NCI-H2029 (cell line): Measurements from ENCODE around the gene SLC19A1.

Source experiments
- DNase-seq: peaks from one replicate; lab custom pipeline; 2025; lab: John Stamatoyannopoulos, UW

The SLC19A1 gene

DNA sequence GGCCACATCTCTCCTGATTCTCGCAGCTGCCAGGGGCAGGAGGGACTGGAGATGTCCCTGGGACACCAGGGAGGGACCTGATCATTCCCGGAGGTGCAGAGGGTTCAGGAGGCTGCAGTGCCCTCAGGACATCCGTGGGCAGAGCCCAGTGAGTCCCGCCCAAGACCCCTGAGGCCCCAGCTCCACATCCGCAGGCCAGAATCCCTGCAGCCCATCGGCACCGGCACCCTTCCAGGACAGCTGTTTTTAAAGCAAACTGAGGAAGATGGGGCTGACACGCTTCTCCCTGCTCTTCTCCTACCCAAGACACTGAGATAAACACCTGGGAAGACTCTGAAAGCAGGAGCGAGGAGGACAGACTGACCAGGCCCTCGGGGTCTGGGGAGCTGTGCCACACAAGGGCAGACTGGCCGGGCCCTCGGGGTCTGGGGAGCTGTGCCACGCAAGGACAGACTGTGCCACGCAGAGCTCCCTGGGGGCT is 25.5 kb downstream of the SLC19A1 start:
- DNase-seq: no peak

DNA sequence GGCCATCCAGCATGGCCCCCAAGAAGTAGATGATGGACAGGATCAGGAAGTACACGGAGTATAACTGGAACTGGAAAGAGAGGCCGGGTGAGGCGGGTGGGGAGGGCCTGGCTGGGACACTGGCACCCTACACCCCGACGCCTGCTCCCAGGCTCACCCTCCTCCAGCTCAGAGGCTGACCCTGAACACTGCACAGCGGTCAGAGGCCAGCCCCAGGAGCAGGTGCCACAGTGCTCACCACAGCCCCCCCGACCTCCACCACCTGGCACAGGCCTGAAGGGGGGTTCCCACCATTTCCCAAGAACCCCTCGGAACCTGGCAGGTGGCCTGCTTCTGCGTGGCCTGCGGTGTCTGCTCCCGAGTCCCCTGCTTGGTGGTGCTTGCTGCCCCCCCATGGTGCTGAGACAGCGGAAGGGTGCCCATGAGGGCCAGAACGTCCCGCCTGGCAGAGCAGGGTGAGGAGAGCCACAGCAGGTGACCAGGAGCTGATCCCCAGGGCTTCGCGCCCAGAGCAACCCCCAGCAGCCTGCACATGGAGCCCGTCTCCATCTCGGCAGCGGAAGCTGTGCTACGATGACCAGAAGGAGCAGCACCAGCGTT is 26.1 kb downstream of the SLC19A1 start:
- DNase-seq: no peak

- no peak for DNase-seq
These were observed 26.8 kb downstream of the SLC19A1 start for GRCh38 chr21:45515241-45516061.

GRCh38 chr21:45514311-45515021 is 27.8 kb downstream of the SLC19A1 start:
- no peak for DNase-seq

DNA sequence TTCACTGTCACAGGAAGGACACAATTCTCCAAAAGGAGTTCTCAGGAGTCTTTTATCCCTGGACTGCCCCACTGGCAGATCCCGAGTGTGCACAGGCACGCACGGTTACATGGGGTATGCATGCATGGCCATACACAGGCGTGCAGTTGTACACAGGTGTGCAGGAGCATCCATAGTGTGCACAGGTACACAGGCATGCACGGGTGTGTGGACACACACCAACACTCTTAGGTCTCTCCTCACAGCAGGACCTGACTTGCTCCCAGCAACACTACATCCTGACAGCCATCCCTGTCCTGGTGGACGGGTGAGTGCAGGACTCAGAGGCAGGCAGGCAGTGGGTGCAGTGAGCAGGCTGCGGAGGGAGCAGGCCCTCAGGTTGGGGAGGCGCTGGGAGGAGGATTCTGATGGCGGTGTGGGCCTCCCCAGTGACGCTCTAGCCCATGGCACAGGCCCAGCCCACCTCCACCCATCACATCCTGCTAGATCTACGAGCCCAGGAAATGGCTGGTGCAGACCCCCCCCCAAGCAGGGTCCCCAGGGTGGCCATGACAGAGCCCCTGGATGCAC is 28.4 kb downstream of the SLC19A1 start:
- no peak for DNase-seq

- no peak for DNase-seq
These were observed 29.1 kb downstream of the SLC19A1 start for GRCh38 chr21:45513003-45513717.

DNA sequence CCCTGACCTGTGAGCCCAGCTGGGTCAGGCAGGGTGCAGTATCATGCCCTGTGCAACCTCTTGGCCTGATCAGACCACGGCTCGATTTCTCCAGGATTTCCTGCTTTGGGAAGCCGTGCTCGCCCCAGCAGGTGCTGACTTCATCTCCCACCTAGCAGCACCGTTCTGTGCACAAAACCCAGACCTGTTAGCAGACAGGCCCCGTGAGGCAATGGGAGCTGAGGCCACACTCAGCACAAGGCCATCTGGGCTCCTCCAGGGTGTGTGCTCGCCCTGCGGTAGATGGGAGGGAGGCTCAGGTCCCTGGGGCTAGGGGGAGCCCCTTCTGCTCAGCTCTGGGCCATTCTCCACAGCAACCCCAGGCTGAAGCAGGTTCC is 29.6 kb downstream of the SLC19A1 start:
- no peak for DNase-seq

- DNase-seq: no peak
These were observed 30.4 kb downstream of the SLC19A1 start for GRCh38 chr21:45511661-45512431.

DNA sequence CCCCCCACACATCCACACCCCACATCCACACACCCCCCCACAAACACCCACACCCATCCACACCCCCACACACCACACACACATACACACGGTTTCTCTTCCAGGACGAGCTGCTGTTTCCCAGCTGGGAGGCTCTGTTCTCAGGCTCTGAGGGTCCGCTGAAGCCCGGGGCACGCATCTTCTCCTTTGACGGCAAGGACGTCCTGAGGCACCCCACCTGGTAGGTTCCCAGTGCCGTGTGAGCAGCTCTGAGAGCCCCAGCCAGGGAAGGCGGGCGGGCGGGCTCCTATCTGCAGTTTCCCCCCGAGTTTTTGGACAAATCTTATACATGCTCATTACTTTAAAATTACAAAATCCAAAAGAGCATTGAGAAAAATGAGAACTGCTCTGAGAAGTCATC is 31.2 kb downstream of the SLC19A1 start:
- DNase-seq: no peak

DNA sequence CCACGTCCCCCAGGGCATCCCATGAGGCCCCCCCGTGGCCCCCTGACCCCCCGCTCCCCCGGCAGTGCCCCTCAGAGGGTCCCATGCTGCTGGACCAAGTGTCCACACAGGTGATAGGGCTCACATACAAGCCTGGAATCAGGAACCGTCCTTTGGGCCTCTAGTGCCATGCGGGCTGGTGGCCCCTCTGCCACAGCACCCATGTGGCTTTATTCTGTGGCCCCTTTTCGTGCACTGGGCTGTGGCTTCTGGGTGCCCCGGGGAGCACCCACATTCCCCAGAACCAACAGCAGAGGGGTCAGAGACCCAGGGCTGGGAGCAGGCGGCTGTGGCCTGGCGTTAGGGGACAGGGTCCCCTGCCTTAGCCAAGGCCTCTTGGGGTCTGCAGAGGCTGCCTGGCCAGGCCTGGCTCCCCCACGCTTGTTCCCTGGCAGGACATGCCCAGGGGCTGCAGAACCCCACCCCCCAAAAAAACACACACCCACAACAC is 31.7 kb downstream of the SLC19A1 start:
- no peak for DNase-seq

DNA sequence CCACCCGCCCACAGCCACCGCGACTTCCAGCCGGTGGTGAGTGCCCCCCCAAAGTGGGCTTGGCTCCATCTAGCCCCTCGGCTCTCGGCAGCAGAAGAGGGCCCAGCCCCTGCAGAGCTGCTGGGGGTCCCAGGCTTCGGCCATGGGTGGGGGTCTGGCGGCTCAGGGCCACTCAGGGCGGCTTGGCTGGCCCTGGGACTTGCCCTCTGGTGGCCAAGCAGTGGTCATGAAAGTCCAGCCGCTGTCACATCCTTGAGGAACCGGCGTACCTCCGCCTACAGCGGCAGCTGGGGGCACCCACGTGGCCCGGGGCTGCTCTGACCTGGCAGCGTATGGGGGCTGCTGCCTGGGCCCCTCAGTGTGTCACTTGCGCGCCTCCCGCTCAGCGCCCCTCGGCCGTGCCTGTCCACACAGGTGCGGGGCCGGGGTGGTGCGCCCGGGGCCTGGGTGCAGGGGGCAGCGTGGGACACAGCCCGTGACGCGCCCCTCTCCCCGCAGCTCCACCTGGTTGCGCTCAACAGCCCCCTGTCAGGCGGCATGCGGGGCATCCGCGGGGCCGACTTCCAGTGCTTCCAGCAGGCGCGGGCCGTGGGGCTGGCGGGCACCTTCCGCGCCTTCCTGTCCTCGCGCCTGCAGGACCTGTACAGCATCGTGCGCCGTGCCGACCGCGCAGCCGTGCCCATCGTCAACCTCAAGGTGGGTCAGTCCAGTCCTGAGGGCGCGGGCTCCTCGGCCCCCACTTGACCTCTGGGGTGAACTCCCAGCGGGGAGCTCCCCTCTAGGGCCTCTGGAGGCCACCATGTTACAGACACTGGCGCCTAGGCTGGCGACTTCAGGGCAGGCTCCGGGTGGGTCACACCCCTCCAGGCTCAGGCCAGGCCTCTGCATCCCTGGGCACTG is 32.4 kb downstream of the SLC19A1 start:
- no peak for DNase-seq

DNA sequence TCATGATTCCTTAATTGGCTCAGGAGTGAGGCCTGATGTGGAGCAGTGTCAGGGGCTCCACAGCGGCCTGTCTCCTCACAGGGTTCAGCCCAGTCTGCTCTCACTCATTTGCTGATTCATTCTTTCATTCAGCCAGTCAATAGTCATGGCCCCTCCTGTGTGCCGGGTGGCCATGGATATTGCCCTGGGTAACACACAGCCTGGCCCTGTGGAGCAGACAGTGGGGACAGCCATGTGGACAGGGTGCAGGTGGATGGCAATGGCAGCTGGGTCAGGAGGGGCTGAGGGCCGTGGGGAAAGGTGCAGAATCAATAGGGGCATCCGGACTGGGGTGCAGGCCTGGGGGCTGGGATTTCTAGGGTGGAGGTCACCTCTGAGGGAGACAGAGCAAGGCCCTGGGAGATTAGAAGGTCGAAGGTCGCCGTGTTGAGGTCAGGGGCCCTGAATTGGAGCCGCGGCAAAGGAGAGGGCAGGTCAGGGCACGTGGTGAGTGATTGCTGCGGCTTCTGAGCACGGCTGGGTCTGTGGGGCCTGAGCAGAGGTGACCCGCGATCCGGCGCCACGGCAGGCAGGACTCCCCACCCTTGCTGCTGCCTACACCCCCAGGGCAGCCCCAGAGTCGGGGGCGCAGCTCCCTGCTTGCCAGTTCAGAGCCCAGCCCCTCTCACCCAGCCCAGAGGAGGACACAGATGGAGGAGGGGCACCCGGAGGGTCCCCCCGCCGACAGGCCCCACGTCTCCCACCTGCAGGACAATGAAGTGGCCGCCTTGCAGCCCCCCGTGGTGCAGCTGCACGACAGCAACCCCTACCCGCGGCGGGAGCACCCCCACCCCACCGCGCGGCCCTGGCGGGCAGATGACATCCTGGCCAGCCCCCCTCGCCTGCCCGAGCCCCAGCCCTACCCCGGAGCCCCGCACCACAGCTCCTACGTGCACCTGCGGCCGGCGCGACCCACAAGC is 33.4 kb downstream of the SLC19A1 start:
- no peak for DNase-seq

DNA sequence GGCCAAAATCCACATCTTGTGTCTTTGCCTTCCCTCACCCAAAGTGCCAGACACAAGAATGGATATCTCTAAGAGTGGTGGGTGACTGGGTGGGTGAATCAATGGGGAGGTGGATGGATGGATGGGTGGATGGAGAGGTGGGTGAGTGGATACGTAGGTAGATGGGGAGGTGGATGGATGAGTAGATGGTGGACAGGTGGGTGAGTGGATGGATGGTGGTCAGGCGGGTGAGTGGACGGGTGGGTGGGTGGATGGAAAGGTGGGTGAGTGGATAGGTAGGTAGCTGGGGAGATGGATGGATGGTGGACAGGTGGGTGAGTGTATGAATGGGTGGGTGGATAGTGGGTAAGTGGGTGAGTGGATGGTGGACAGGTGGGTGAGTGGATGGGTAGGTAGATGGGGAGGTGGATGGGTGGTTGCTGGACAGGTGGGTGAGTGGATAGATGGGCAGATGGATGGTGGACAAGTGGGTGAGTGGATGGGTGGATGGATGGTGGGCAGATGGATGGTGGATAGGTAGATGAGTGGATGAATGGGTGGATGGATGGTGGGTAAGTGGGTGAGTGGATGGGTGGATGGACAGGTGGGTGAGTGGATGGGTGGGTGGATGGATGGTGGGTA is 34.2 kb downstream of the SLC19A1 start:
- DNase-seq: no peak

GRCh38 chr21:45507523-45507875 is 34.7 kb downstream of the SLC19A1 start:
- DNase-seq: no peak

DNA sequence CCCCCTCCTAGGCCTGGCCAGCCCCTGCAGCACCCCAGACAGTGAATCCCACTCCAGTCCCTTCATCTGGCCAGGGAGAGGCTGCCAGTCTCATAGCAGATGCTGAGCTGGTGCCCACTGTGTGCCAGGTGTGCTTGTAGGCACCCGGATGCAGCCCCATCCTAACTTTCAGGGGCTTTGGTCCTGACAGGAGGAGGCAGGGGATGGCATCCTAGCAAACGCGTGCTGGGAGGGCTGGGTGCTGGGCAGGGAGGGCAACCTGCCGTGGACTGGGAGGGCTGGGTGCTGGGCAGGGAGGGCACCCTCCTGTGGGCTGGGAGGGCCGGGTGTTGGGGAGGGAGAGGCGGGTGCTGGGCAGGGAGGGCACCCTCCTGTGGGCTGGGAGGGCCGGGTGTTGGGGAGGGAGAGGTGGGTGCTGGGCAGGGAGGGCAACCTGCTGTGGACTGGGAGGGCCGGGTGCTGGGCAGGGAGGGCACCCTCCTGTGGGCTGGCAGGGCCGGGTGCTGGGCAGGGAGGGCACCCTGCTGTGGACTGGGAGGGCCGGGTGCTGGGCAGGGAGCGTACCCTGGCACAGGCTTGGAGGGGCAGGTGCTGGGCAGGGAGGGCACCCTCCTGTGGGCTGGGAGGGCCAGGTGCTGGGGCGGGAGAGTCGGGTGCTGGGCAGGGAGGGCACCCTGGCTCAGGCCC is 35.3 kb downstream of the SLC19A1 start:
- no peak for DNase-seq

DNA sequence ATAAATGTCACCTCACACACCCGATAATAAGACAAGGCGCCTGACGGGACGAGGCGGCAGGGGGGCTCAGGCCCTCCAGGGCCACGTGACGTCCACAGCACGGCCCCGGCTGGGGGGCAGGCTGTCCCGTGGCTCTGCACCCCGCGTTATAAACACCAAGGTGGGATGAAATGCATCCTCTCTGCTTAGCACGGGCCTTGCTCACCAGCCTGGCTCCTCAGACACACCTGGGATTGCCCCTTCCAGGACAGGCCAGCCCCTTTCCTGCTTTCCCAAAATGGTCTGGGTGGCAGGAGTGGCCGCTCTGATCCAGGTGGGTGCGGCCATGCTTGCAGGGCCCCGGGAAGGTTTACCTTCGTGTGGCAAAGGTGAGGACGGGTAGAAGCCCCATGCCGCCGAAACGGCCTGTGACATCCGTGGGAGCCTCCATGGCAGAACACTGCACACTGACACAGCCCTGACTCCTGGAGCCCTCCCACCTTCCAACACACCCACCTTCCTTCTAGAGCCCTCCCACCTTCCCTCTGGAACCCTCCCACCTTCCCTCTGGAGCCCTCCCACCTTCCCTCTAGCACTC is 35.9 kb downstream of the SLC19A1 start:
- DNase-seq: no peak

- DNase-seq: no peak
These were observed 36.7 kb downstream of the SLC19A1 start for GRCh38 chr21:45505416-45506021.
